ENCODE results near the gene MIPOL1. TPM values are rescaled to one million over a fixed set of nuclear protein-coding genes. Genes with fewer than 3 reads are reported as not detected.
"Not testable (repeated sequence)": the region's sequence is repeated elsewhere in the genome, so short reads cannot be mapped to it uniquely, and the experiment has no call there.

MIPOL1 gene
- total RNA-seq, 1 donor from 2014 or later: not detected

DNA sequence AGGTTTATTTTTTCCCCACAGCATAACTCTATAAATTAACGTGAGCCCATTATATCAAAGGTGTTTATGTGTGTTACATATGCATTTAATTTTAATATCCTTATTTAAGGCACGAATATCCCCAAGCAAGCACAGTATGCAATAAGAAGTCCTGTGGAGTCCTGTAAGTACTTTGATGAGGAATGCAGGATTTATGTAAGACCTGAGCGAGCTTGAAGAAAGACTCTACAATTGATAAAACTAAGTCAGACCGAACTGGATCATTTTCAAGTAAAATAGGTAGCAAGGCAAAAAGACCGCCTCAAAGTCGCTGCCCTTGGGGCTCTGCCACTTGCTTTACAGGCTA, 26.1 kb upstream of the MIPOL1 start:
- no peak overlapping the region for H3K27ac Mint-ChIP-seq
- H3K27me3 Mint-ChIP-seq: peaks cover 6% of the 10 kb centered on the region
- H3K4me3 Mint-ChIP-seq: no peak overlapping the region
- ChIA-PET POLR2A (no interaction called here), CTCF (no interaction called here)
- TF ChIP-seq, protein P1, sequence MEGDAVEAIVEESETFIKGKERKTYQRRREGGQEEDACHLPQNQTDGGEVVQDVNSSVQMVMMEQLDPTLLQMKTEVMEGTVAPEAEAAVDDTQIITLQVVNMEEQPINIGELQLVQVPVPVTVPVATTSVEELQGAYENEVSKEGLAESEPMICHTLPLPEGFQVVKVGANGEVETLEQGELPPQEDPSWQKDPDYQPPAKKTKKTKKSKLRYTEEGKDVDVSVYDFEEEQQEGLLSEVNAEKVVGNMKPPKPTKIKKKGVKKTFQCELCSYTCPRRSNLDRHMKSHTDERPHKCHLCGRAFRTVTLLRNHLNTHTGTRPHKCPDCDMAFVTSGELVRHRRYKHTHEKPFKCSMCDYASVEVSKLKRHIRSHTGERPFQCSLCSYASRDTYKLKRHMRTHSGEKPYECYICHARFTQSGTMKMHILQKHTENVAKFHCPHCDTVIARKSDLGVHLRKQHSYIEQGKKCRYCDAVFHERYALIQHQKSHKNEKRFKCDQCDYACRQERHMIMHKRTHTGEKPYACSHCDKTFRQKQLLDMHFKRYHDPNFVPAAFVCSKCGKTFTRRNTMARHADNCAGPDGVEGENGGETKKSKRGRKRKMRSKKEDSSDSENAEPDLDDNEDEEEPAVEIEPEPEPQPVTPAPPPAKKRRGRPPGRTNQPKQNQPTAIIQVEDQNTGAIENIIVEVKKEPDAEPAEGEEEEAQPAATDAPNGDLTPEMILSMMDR (IDR thresholded peaks at IDR 0.05): no peak
- DNase-seq (no peak), ATAC-seq (ENCODE audit: low read depth) (no peak)
- intact Hi-C loops (cut with micrococcal nuclease): no loop called here
- H3K36me3 Mint-ChIP-seq (ENCODE audit: low read depth): no peaks in the 10 kb centered on the region
- peaks cover 2% of the 10 kb centered on the region for H3K4me1 Mint-ChIP-seq
- no peaks in the 10 kb centered on the region for H3K9me3 Mint-ChIP-seq

DNA sequence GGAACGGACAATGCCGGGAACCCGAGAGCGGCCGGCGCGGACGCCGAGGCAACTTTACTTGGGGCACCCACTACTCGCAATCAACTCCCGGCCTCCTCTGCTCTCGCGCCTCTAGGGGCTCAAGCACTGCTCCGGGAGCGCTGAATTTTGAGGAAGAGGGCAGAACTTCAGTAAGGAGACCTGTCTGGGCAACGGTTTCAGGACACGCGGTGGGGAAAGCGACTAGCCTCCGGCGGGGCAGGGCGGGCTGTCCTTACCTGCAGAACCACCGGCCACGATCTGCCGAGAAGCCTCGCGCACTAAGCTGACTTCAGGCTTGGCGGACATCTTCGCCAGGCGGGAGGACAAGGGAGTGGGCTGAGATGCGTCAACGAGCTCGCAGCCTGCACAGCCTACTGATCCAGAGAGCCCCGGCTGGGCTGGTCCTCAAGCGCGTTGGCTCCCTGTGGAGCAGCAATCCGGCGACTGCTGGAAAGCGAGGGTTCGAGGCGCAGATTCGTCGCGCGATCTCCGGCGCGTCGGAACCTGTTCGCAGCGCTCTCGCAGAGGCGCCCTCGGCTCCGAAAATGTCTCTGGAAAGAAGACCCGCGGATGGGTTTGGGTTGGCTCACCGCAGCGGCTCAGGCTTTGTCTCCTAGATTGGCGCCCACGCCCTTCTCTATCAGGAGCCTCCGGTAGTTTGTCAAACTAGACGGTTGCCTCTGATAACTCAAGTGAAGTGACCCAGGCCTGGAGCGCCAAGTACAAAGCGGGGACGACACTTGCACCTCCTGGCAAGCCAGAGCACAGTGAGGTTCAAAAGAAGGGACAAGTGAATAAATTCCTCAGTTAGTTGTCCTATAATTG, 25.5 kb upstream of the MIPOL1 start, which contains the start of gene SLC25A21:
Gene SLC25A21, minus strand, starts transcription at position 583 of the 846 bp plus-strand sequence.
- ATAC-seq (ENCODE audit: low read depth) (no peak), DNase-seq (no peak)
- no peaks in the 10 kb centered on the region for H3K36me3 Mint-ChIP-seq (ENCODE audit: low read depth)
- ChIA-PET CTCF (no interaction called here), POLR2A (no interaction called here)
- H3K9me3 Mint-ChIP-seq: no peaks in the 10 kb centered on the region
- intact Hi-C loops (cut with micrococcal nuclease): no loop called here
- H3K27ac Mint-ChIP-seq: no peak within 1 kb of the TSS
- H3K4me3 Mint-ChIP-seq: no peak within 1 kb of the TSS
- peaks cover 6% of the 10 kb centered on the region for H3K27me3 Mint-ChIP-seq
- H3K4me1 Mint-ChIP-seq: peaks cover 2% of the 10 kb centered on the region
- TF ChIP-seq, protein P1 (IDR thresholded peaks at IDR 0.05): no peak

DNA sequence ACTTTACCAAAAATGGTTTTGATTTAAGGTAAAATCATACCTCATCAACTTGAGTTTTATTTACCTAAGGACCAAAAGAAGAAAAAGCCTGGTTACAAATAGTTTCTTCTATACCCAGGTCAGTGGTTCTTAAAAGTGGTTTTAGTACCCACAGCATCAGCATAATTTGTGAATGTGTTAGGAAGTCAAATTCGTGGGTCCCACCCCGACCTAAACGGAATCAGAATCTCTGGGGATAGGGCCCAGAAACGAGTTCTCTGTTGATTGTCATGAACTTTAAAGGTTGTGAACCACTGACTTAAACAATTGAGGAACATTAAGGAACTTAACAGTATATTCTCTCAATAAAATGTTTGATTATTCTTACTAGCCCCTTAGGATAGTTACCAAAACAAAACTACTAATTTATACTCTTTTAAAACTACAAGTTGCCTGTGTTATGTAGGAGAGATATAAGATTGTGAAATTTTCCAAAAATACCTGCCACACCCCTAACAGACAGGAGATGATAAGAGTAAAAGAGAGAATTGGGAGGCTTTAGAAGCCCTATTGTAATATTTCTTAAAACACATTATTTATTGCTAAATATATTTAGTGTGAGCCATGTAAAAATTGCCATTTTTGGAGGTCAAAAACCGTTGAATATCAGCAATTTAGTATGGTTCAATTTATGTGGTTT, 24.7 kb upstream of the MIPOL1 start:
- POLR2A ChIA-PET: no interaction called here
- Mint-ChIP-seq H3K27ac (no peak overlapping the region), H3K4me1 (peaks cover 2% of the 10 kb centered on the region), H3K27me3 (peaks cover 6% of the 10 kb centered on the region), H3K9me3 (no peaks in the 10 kb centered on the region), H3K4me3 (no peak overlapping the region), H3K36me3 (ENCODE audit: low read depth) (no peaks in the 10 kb centered on the region)
- no peak for ATAC-seq (ENCODE audit: low read depth)
- TF ChIP-seq, protein P1 (IDR thresholded peaks at IDR 0.05): no peak
- CTCF ChIA-PET: no interaction called here
- DNase-seq: no peak
- intact Hi-C loops (cut with micrococcal nuclease): no loop called here

DNA sequence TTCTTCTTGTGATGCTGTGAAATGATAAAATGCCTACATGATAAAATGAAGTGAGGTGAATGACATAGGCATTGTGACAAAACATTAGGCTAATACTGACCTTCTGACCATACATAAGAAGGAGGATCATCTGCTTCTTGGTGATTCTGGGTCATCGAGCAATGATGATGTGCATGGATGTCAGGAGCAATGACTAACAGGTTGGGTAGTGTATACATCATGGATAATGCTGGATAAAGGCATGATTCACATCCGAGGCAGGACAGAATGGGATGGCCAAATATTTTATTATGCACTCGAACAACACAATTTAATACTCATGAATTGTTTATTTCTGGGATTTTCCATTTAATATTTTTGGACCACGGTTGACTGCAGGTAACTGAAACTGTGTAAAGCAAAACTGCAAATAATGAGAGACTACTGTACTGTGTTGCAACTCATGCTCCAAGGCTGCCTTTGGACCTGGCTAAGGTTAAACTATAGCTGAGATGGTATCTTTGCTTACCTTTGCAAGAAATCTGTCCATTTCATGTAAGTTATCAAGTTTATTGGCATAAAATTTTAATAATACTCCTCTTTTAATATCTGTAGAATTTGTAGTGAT, 17.7 kb upstream of the MIPOL1 start:
- no peaks in the 10 kb centered on the region for H3K27me3 Mint-ChIP-seq
- no peaks in the 10 kb centered on the region for H3K36me3 Mint-ChIP-seq (ENCODE audit: low read depth)
- intact Hi-C loops (cut with micrococcal nuclease): no loop called here
- no peak overlapping the region for H3K27ac Mint-ChIP-seq
- no peaks in the 10 kb centered on the region for H3K9me3 Mint-ChIP-seq
- H3K4me1 Mint-ChIP-seq: no peaks in the 10 kb centered on the region
- no peak for ATAC-seq (ENCODE audit: low read depth)
- TF ChIP-seq, protein P1 (IDR thresholded peaks at IDR 0.05): no peak
- ChIA-PET POLR2A (no interaction called here), CTCF (no interaction called here)
- DNase-seq: no peak
- no peak overlapping the region for H3K4me3 Mint-ChIP-seq

DNA sequence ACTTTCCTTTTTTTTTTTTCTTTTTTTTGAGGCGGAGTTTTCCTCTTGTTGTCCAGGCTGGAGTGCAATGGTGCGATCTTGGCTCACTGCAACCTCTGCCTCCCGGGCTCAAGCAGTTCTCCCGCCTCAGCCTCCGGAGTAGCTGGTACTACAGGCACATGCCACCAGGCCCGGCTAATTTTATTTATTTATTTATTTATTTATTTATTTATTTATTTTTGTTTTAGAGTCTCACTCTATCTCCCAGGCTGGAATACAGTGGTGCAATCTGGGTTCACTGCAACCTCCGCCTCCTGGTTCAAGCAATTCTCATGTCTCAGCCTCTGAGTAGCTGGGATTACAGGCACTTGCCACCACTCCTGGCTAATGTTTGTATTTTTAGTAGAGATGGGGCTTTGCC, 16.9 kb upstream of the MIPOL1 start:
- H3K36me3 Mint-ChIP-seq (ENCODE audit: low read depth); H3K4me1 Mint-ChIP-seq; intact Hi-C loops (cut with micrococcal nuclease); ATAC-seq (ENCODE audit: low read depth); H3K9me3 Mint-ChIP-seq; H3K4me3 Mint-ChIP-seq; POLR2A ChIA-PET; H3K27ac Mint-ChIP-seq; DNase-seq; H3K27me3 Mint-ChIP-seq; CTCF ChIA-PET: not testable (repeated sequence)
